HG03196 (cell line): Measurements from ENCODE around the gene CABLES2.
A peak's percentile ranks its signal among the peaks of the same experiment; 100 is the strongest.

ENCODE experiments used
- ATAC-seq: cut with Tn5 transposase; IDR thresholded peaks from one replicate; pipeline ENCODE4 v1.9.1; 2021; ENCODE audit not compliant: unreplicated experiment

Gene CABLES2

GRCh38 chr20:62351469-62352401 lies 55.4 kb downstream of the CABLES2 start:
- ATAC-seq, result no peak

GRCh38 chr20:62350629-62351422 lies 56.3 kb downstream of the CABLES2 start:
- ATAC-seq, result no peak

- no peak for ATAC-seq
Observed at GRCh38 chr20:62350098-62350628, 56.9 kb downstream of the CABLES2 start.

- ATAC-seq, result no peak
Observed at GRCh38 chr20:62349556-62350097, 57.5 kb downstream of the CABLES2 start.

GRCh38 chr20:62348604-62349003 lies 58.5 kb downstream of the CABLES2 start:
- no peak for ATAC-seq

- ATAC-seq, result no peak
Observed at GRCh38 chr20:62347445-62347844, 59.6 kb downstream of the CABLES2 start.

- ATAC-seq, result no peak
Observed at GRCh38 chr20:62347151-62347404, 60.0 kb downstream of the CABLES2 start.

- no peak for ATAC-seq
Observed at GRCh38 chr20:62346398-62347150, 60.5 kb downstream of the CABLES2 start.

- ATAC-seq, result no peak
Observed at GRCh38 chr20:62345681-62346370, 61.3 kb downstream of the CABLES2 start.

- ATAC-seq, result no peak
Observed at GRCh38 chr20:62344782-62345181, 62.3 kb downstream of the CABLES2 start.

GRCh38 chr20:62344092-62344491 lies 63.0 kb downstream of the CABLES2 start:
- no peak for ATAC-seq

GRCh38 chr20:62342910-62343309 lies 64.2 kb downstream of the CABLES2 start:
- ATAC-seq, result no peak

GRCh38 chr20:62339647-62340062 lies 67.4 kb downstream of the CABLES2 start:
- ATAC-seq, result peak; percentile 65
